H9 (cell line): ENCODE measurements around the gene TNFRSF4. TPM values are rescaled to one million over a fixed set of nuclear protein-coding genes. Genes with fewer than 3 reads are reported as not detected.

Source experiments
- DNase-seq: peaks from one replicate; pipeline ENCODE4 v3.0.0-alpha.2; 2017
- H2AFZ ChIP-seq: one replicate; pipeline ENCODE4 v1.6.1; 2013; ENCODE audit warnings: mild to moderate bottlenecking, low read length, control low read depth, moderate library complexity
- H2AK5ac ChIP-seq: 2 replicates; pipeline ENCODE4 v1.6.1; 2013; ENCODE audit warnings: low read length, control low read depth, mixed read lengths; ENCODE audit not compliant: insufficient read length
- H2BK120ac ChIP-seq: one replicate; pipeline ENCODE4 v1.6.1; 2013; ENCODE audit warnings: low read depth, mild to moderate bottlenecking, low read length, control low read depth, inconsistent platforms; ENCODE audit not compliant: poor library complexity, severe bottlenecking
- H2BK12ac ChIP-seq: 2 replicates; pipeline ENCODE4 v1.6.1; 2013; ENCODE audit warnings: low read length, control low read depth, mixed read lengths, low read depth; ENCODE audit not compliant: insufficient read length
- H2BK15ac ChIP-seq: 2 replicates; pipeline ENCODE4 v1.6.1; 2013; ENCODE audit warnings: low read depth, low read length, control low read depth
- H2BK20ac ChIP-seq: one replicate; pipeline ENCODE4 v1.6.1; 2013; ENCODE audit warnings: low read depth, mild to moderate bottlenecking, low read length, control low read depth, inconsistent platforms; ENCODE audit not compliant: poor library complexity, severe bottlenecking
- H2BK5ac ChIP-seq: 2 replicates; pipeline ENCODE4 v1.6.1; 2013; ENCODE audit warnings: low read length, control low read depth, mixed read lengths; ENCODE audit not compliant: insufficient read length
- H3K14ac ChIP-seq: 2 replicates; pipeline ENCODE4 v1.6.1; 2013; ENCODE audit warnings: low read length, control low read depth; ENCODE audit not compliant: insufficient read depth
- H3K18ac ChIP-seq: 2 replicates; pipeline ENCODE4 v1.6.1; 2013; ENCODE audit warnings: low read depth, mild to moderate bottlenecking, mixed read lengths, low read length, control low read depth; ENCODE audit not compliant: insufficient read length
- H3K23ac ChIP-seq: 2 replicates; pipeline ENCODE4 v1.6.1; 2013; ENCODE audit warnings: low read length, control low read depth, mixed read lengths, low read depth; ENCODE audit not compliant: insufficient read length
- H3K23me2 ChIP-seq: 2 replicates; pipeline ENCODE4 v1.6.1; 2013; ENCODE audit warnings: low read depth, mild to moderate bottlenecking, mixed read lengths, low read length, control low read depth; ENCODE audit not compliant: insufficient read length, poor library complexity, severe bottlenecking
- H3K27ac ChIP-seq: 2 replicates; pipeline ENCODE4 v1.5.1; 2013; ENCODE audit warnings: low read length, control low read depth, mixed read lengths, low read depth; ENCODE audit not compliant: insufficient read length
- H3K27me3 ChIP-seq: 2 replicates; pipeline ENCODE4 v1.6.1; 2013; ENCODE audit warnings: low read length, control low read depth, inconsistent platforms; ENCODE audit not compliant: insufficient read depth
- H3K4ac ChIP-seq: 2 replicates; pipeline ENCODE4 v1.6.1; 2013; ENCODE audit warnings: low read depth, mild to moderate bottlenecking, control low read depth, inconsistent platforms, low read length, moderate library complexity
- H3K4me1 ChIP-seq: 2 replicates; pipeline ENCODE4 v1.6.1; 2013; ENCODE audit warnings: low read length, control low read depth, inconsistent platforms; ENCODE audit not compliant: insufficient read depth
- H3K4me2 ChIP-seq: 2 replicates; pipeline ENCODE4 v1.6.1; 2013; ENCODE audit warnings: low read length, control low read depth, mixed read lengths; ENCODE audit not compliant: insufficient read length, insufficient read depth
- H3K56ac ChIP-seq: 2 replicates; pipeline ENCODE4 v1.6.1; 2013; ENCODE audit warnings: low read depth, mild to moderate bottlenecking, mixed read lengths, low read length, control low read depth; ENCODE audit not compliant: insufficient read length
- H3K79me1 ChIP-seq: 2 replicates; pipeline ENCODE4 v1.6.1; 2013; ENCODE audit warnings: low read depth, mild to moderate bottlenecking, moderate library complexity, low read length, control low read depth, inconsistent platforms; ENCODE audit not compliant: insufficient read depth, poor library complexity, severe bottlenecking
- H3K79me2 ChIP-seq: 2 replicates; pipeline ENCODE4 v1.6.1; 2013; ENCODE audit warnings: low read length, control low read depth, inconsistent platforms; ENCODE audit not compliant: insufficient read depth
- H3K9ac ChIP-seq: 2 replicates; pipeline ENCODE4 v1.6.1; 2013; ENCODE audit warnings: low read length, control low read depth, mixed read lengths; ENCODE audit not compliant: insufficient read length; ENCODE audit errors: extremely low read depth
- H3K9me3 ChIP-seq: one replicate; pipeline ENCODE4 v1.6.1; 2013; ENCODE audit warnings: low read depth, low read length, inconsistent platforms; ENCODE audit not compliant: control insufficient read depth
- H3T11ph ChIP-seq: one replicate; pipeline ENCODE4 v1.6.1; 2013; ENCODE audit warnings: mild to moderate bottlenecking, low read length, control low read depth, inconsistent platforms
- H4K20me1 ChIP-seq: one replicate; pipeline ENCODE4 v1.6.1; 2013; ENCODE audit not compliant: control insufficient read depth, insufficient read length, insufficient read depth
- H4K5ac ChIP-seq: 2 replicates; pipeline ENCODE4 v1.6.1; 2013; ENCODE audit warnings: low read depth, mild to moderate bottlenecking, mixed read lengths, low read length, control low read depth; ENCODE audit not compliant: insufficient read length
- H4K8ac ChIP-seq: replicated peaks from 2 replicates; pipeline ENCODE4 v1.6.1; 2013; ENCODE audit warnings: low read length, control low read depth, mixed read lengths, low read depth; ENCODE audit not compliant: insufficient read length
- H4K91ac ChIP-seq: 2 replicates; pipeline ENCODE4 v1.6.1; 2013; ENCODE audit warnings: low read depth, mild to moderate bottlenecking, moderate library complexity, mixed read lengths, low read length, control low read depth; ENCODE audit not compliant: insufficient read length
- H3K27ac Mint-ChIP-seq, 3 experiments: 2 replicates in 2 of 3; 3 replicates in 1 of 3; pipeline ENCODE4 v1.8.0; 2020 to 2021; ENCODE audit warnings: mixed read lengths in 3 of 3, mild to moderate bottlenecking in 1 of 3, moderate library complexity in 1 of 3
- H3K27me3 Mint-ChIP-seq: 2 replicates; pipeline ENCODE4 v1.8.0; 2021; ENCODE audit warnings: low read depth, mild to moderate bottlenecking, moderate library complexity, mixed read lengths
- H3K36me3 Mint-ChIP-seq, 3 experiments: 2 replicates in 2 of 3; 3 replicates in 1 of 3; pipeline ENCODE4 v1.8.0; 2020 to 2021; ENCODE audit warnings: low read depth in 3 of 3, mixed read lengths in 3 of 3; ENCODE audit not compliant: insufficient read depth in 1 of 3
- H3K4me1 Mint-ChIP-seq, 2 experiments: 2 replicates each; pipeline ENCODE4 v1.8.0; 2020; ENCODE audit warnings: mixed read lengths in 2 of 2
- H3K4me3 Mint-ChIP-seq, 2 experiments: 2 replicates in 1 of 2; 3 replicates in 1 of 2; pipeline ENCODE4 v1.8.0; 2020 to 2021; ENCODE audit warnings: mild to moderate bottlenecking in 2 of 2, mixed read lengths in 2 of 2, moderate library complexity in 1 of 2
- H3K9me3 Mint-ChIP-seq, 2 experiments: 2 replicates in 1 of 2; 3 replicates in 1 of 2; pipeline ENCODE4 v1.8.0; 2020; ENCODE audit warnings: mild to moderate bottlenecking in 2 of 2, mixed read lengths in 2 of 2, moderate library complexity in 1 of 2
- WGBS: extraction: QIAGEN DNeasy Blood & Tissue Kit; methylation state at CpG from one replicate; pipeline ENCODE4 v1.1.7; 2013; ENCODE audit warnings: missing lambda C conversion rate, low lambda C conversion rate, mixed read lengths; ENCODE audit not compliant: insufficient read length; ENCODE audit errors: extremely low coverage; 5-methylcytosine and 5-hydroxymethylcytosine counted together
- total RNA-seq: library from RNA; stranded (reverse); gene quantifications from 2 replicates; pipeline ENCODE4 v1.2.1, GENCODE V29; 2021
- TF ChIP-seq, protein P1 (sequence below): fragments of 200-600 bp; sonication (generic); conservative IDR thresholded peaks from 3 replicates; pipeline ENCODE4 v1.8.0; 2021; ENCODE audit warnings: antibody characterized with exemption, mild to moderate bottlenecking

The TNFRSF4 gene
- total RNA-seq, 1 experiment from 2014 or later = 0.24 TPM

DNA sequence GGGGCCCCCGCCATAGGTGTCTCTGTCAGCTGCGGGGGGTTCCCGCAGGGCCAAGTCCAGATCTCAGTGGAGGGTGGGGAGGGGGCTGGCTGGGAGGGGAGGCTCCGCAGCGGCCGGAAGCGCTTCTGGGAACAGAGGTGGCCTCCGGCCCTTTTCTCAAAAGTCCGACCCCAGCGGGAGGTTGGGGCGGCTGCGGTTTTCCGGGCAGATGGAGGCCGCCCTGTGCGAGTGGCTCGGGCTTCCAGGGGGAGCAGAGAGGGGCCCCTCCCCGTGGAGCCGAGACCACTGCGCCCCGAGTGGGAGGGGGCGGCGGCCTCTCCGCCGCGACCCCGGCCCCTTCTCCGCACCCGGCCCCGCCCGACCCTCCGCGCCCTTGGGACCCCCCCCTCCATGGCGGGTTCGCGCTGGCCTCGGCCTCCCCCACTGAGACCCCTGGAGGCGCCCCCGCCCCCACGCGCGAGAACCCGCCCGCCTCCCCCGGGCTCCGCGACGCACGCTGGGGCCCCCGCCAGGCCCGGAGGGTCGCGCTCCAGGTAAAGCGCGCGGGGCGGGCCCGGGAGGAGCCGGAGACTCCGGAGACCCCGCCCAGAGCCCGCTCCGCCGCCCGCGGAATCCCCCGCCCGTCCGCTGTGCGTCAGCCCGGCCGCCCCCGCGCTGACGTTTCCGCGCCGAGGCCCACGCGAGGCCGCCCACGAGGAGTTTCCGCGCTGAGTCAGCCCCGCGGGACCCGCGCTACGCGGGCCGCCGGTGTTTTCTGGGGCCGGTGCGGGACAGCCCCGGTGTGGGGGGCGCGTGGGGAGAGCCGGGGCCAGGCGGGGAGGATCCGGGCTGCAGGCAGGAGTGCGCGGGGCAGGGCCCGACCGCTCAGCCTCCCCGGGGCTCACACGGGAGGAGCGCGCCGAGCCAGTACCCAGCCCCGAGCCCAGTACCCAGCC is 12.8 kb downstream of the TNFRSF4 start:
- no peak overlapping the region for H2BK120ac ChIP-seq
- no peaks in the 10 kb centered on the region; the same call in 1 of the 2 replicates for H3K27me3 ChIP-seq
- no peaks in the 10 kb centered on the region for H3K9me3 ChIP-seq
- H3K27ac Mint-ChIP-seq = no peak overlapping the region
- peaks cover 23% of the 10 kb centered on the region for H3K27me3 Mint-ChIP-seq
- H4K20me1 ChIP-seq = no peaks in the 10 kb centered on the region
- H2BK5ac ChIP-seq = no peak overlapping the region
- H2BK15ac ChIP-seq = no peak overlapping the region
- H3K79me1 ChIP-seq = no peaks in the 10 kb centered on the region
- H4K91ac ChIP-seq = no peak overlapping the region
- peak overlapping the region; percentile 50 to 66; a peak in 4 of 5 replicates for H3K4me3 Mint-ChIP-seq
- H3K4me1 Mint-ChIP-seq = peaks cover 3 to 4% of the 10 kb centered on the region in 2 experiments; a peak in 3 of 4 replicates
- H3K9ac ChIP-seq = no peak overlapping the region
- no peak overlapping the region for H3T11ph ChIP-seq
- no peak overlapping the region for H3K18ac ChIP-seq
- peak; percentile 45 for DNase-seq
- no peak overlapping the region for H3K23ac ChIP-seq
- no peak overlapping the region for H2BK12ac ChIP-seq
- no peak overlapping the region for H4K5ac ChIP-seq
- TF ChIP-seq, protein P1, sequence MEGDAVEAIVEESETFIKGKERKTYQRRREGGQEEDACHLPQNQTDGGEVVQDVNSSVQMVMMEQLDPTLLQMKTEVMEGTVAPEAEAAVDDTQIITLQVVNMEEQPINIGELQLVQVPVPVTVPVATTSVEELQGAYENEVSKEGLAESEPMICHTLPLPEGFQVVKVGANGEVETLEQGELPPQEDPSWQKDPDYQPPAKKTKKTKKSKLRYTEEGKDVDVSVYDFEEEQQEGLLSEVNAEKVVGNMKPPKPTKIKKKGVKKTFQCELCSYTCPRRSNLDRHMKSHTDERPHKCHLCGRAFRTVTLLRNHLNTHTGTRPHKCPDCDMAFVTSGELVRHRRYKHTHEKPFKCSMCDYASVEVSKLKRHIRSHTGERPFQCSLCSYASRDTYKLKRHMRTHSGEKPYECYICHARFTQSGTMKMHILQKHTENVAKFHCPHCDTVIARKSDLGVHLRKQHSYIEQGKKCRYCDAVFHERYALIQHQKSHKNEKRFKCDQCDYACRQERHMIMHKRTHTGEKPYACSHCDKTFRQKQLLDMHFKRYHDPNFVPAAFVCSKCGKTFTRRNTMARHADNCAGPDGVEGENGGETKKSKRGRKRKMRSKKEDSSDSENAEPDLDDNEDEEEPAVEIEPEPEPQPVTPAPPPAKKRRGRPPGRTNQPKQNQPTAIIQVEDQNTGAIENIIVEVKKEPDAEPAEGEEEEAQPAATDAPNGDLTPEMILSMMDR = no peak
- no peak overlapping the region for H3K4ac ChIP-seq
- H3K14ac ChIP-seq = no peak overlapping the region
- no peak overlapping the region for H2AK5ac ChIP-seq
- H3K9me3 Mint-ChIP-seq = no peaks in the 10 kb centered on the region; a peak in 1 of 5 replicates
- H4K8ac ChIP-seq = no peak overlapping the region
- no peaks in the 10 kb centered on the region for H3K79me2 ChIP-seq
- H3K56ac ChIP-seq = no peak overlapping the region
- H3K23me2 ChIP-seq = peaks cover 3% of the 10 kb centered on the region
- H2AFZ ChIP-seq = no peak overlapping the region
- H2BK20ac ChIP-seq = no peak overlapping the region
- no peaks in the 10 kb centered on the region for H3K4me1 ChIP-seq
- H3K27ac ChIP-seq = no peak overlapping the region
- no CpG with 5 or more reads among the region's 109 CpGs for WGBS
- H3K36me3 Mint-ChIP-seq = no peaks in the 10 kb centered on the region
- H3K4me2 ChIP-seq = no peak overlapping the region
